ENCODE results near the gene ANAPC7.
"Not testable (repeated sequence)": the region's sequence is repeated elsewhere in the genome, so short reads cannot be mapped to it uniquely, and the experiment has no call there.

ANAPC7 gene

GRCh38 chr12:110344657-110345056 lies 58.9 kb downstream of the ANAPC7 start:
- no peak for TF ChIP-seq CTCF (IDR thresholded peaks at IDR 0.05; ENCODE audit: low read depth, low read length)
- no peak for DNase-seq (ENCODE audit: extremely low read depth, low read depth)

DNA sequence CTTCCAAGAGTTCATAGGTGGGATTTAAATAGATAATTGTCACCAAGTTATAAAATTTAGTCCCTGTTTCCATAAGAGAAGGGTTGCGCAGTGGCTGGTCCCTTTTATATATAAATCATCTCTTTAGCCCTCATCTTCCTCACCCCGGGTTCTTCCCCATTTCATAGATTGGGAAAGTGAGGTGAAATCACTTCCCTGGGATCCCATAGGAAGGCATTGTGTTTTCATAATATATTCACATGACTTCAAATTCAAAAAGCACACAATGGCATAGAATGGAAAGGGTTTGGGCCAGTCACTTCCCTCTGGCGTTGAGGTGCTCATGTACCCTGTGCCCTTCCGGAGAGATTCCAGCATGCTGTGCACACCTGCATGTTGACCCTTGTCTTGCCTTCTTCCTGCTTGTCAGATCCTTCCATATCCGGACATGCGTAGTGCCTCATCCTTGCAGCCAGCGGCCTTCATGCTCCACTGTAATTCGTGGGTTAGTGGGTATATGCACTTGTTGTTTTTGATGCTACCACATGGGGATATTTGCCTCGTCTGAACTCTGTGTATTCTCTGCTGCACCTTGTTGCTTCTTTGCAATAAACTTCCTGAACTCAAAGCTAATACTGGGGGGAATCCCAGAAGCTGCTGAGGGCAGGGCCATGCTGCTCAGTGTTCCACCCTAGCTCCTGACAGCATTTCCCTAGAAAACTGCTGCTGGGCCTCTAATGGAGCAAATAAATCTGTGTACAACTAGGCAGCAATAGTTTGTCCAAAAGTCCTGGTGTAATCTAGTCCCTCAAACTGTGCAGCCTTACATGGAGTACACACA lies 59.6 kb downstream of the ANAPC7 start:
- TF ChIP-seq CTCF (IDR thresholded peaks at IDR 0.05; ENCODE audit: low read depth, low read length) = no peak
- no peak for DNase-seq (ENCODE audit: extremely low read depth, low read depth)

- DNase-seq (ENCODE audit: extremely low read depth, low read depth) = no peak
- no peak for TF ChIP-seq CTCF (IDR thresholded peaks at IDR 0.05; ENCODE audit: low read depth, low read length)
Observed at GRCh38 chr12:110343114-110343513, 60.4 kb downstream of the ANAPC7 start.

DNA sequence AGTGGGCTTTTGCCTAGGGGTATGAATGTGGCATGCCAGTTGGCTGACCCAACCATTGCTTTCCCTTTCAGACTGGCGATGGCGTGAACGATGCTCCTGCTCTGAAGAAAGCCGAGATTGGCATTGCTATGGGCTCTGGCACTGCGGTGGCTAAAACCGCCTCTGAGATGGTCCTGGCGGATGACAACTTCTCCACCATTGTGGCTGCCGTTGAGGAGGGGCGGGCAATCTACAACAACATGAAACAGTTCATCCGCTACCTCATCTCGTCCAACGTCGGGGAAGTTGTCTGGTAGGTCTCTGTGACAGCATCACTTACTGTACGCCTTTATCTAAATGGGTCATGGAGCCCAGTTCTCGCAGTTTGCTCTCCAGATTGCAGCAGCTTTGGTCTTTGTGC lies 61.4 kb downstream of the ANAPC7 start:
- TF ChIP-seq CTCF (IDR thresholded peaks at IDR 0.05; ENCODE audit: low read depth, low read length) = no peak
- DNase-seq (ENCODE audit: extremely low read depth, low read depth) = no peak

- TF ChIP-seq CTCF (IDR thresholded peaks at IDR 0.05; ENCODE audit: low read depth, low read length) = no peak
Observed at GRCh38 chr12:110340706-110341105, 62.8 kb downstream of the ANAPC7 start.

GRCh38 chr12:110340261-110340660 lies 63.2 kb downstream of the ANAPC7 start:
- DNase-seq (ENCODE audit: extremely low read depth, low read depth) = not testable (repeated sequence)

More at GRCh38 chr12:110340706-110341105, 62.8 kb downstream of the ANAPC7 start:
- DNase-seq (ENCODE audit: extremely low read depth, low read depth) = no peak

DNA sequence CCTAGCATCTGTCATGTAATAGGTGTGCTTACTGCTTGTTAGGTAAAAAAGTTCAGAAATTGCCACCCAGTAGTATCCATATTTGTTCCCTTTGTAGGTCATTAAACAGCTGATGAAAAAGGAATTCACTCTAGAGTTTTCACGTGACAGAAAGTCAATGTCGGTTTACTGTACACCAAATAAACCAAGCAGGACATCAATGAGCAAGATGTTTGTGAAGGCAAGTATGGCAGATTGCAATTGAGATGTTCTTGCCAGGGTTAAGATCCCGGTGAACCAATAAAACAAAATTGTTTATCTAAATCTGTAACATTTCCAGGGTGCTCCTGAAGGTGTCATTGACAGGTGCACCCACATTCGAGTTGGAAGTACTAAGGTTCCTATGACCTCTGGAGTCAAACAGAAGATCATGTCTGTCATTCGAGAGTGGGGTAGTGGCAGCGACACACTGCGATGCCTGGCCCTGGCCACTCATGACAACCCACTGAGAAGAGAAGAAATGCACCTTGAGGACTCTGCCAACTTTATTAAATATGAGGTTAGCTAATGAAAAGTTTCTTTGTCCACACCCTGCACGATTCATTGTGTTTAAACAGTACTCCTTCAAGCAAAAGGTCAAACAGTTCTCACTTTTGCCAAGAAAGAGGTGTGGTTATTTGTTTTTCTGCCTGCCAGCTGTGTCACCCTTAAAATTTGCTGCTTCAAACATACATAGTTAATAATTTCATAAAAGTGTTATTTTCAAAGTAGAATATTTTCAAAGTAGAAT lies 64.1 kb downstream of the ANAPC7 start:
- no peak for DNase-seq (ENCODE audit: extremely low read depth, low read depth)
- TF ChIP-seq CTCF (IDR thresholded peaks at IDR 0.05; ENCODE audit: low read depth, low read length) = no peak

All from AG09319 (cell line).